ENCODE results near the gene EIF3D.
"Not testable (repeated sequence)": the region's sequence is repeated elsewhere in the genome, so short reads cannot be mapped to it uniquely, and the experiment has no call there.

The EIF3D gene

GRCh38 chr22:36541831-36542411 is 13.0 kb upstream of the EIF3D start:
- no peaks in the 10 kb centered on the region for H3K27me3 ChIP-seq (ENCODE audit: control insufficient read depth, insufficient read depth, low read length)
- no peak overlapping the region for H2AFZ ChIP-seq
- no peak overlapping the region for H3K4me2 ChIP-seq (ENCODE audit: low read length)
- no peaks in the 10 kb centered on the region for H3K79me2 ChIP-seq
- no peak overlapping the region for H3K9ac ChIP-seq
- H3K27ac ChIP-seq, result no peak overlapping the region
- TF ChIP-seq CTCF (IDR thresholded peaks at IDR 0.05), result no peak
- H3K4me1 ChIP-seq, result no peaks in the 10 kb centered on the region
- no peak overlapping the region for H3K4me3 ChIP-seq (ENCODE audit: low read depth, low read length)
- no peaks in the 10 kb centered on the region for H3K36me3 ChIP-seq (ENCODE audit: control insufficient read depth, insufficient read depth, low read length)
- H3K9me3 ChIP-seq (ENCODE audit: control insufficient read depth, low read length), result no peaks in the 10 kb centered on the region

- H2AFZ ChIP-seq, result no peak overlapping the region
- no peaks in the 10 kb centered on the region for H3K4me1 ChIP-seq
- no peaks in the 10 kb centered on the region for H3K36me3 ChIP-seq (ENCODE audit: control insufficient read depth, insufficient read depth, low read length)
- H3K9ac ChIP-seq, result no peak overlapping the region
- H3K79me2 ChIP-seq, result no peaks in the 10 kb centered on the region
- TF ChIP-seq CTCF (IDR thresholded peaks at IDR 0.05), result no peak
- H3K4me2 ChIP-seq (ENCODE audit: low read length), result no peak overlapping the region
- no peak overlapping the region for H3K27ac ChIP-seq
- no peaks in the 10 kb centered on the region for H3K9me3 ChIP-seq (ENCODE audit: control insufficient read depth, low read length)
- H3K27me3 ChIP-seq (ENCODE audit: control insufficient read depth, insufficient read depth, low read length), result no peaks in the 10 kb centered on the region
- H3K4me3 ChIP-seq (ENCODE audit: low read depth, low read length), result no peak overlapping the region
Observed at GRCh38 chr22:36540867-36541642, 12.1 kb upstream of the EIF3D start.

GRCh38 chr22:36538529-36538928 is 9.6 kb upstream of the EIF3D start:
- Histone ChIP-seq H3K27ac (no peak overlapping the region), H3K4me1 (no peaks in the 10 kb centered on the region), H2AFZ (no peak overlapping the region), H3K4me2 (ENCODE audit: low read length) (no peak overlapping the region), H3K4me3 (ENCODE audit: low read depth, low read length) (no peak overlapping the region), H3K9ac (no peak overlapping the region), H3K9me3 (ENCODE audit: control insufficient read depth, low read length) (no peaks in the 10 kb centered on the region), H3K27me3 (ENCODE audit: control insufficient read depth, insufficient read depth, low read length) (no peaks in the 10 kb centered on the region), H3K36me3 (ENCODE audit: control insufficient read depth, insufficient read depth, low read length) (no peaks in the 10 kb centered on the region), H3K79me2 (no peaks in the 10 kb centered on the region)
- TF ChIP-seq CTCF (IDR thresholded peaks at IDR 0.05), result no peak

GRCh38 chr22:36536717-36537116 is 7.8 kb upstream of the EIF3D start:
- H3K4me3 ChIP-seq (ENCODE audit: low read depth, low read length), result no peak overlapping the region
- H3K36me3 ChIP-seq (ENCODE audit: control insufficient read depth, insufficient read depth, low read length), result no peaks in the 10 kb centered on the region
- no peaks in the 10 kb centered on the region for H3K27me3 ChIP-seq (ENCODE audit: control insufficient read depth, insufficient read depth, low read length)
- no peak for TF ChIP-seq CTCF (IDR thresholded peaks at IDR 0.05)
- no peak overlapping the region for H3K4me2 ChIP-seq (ENCODE audit: low read length)
- no peak overlapping the region for H3K9ac ChIP-seq
- H3K4me1 ChIP-seq, result no peaks in the 10 kb centered on the region
- no peaks in the 10 kb centered on the region for H3K9me3 ChIP-seq (ENCODE audit: control insufficient read depth, low read length)
- H3K79me2 ChIP-seq, result no peaks in the 10 kb centered on the region
- H2AFZ ChIP-seq, result no peak overlapping the region
- H3K27ac ChIP-seq, result no peak overlapping the region

- not testable (repeated sequence) for H3K9me3 ChIP-seq (ENCODE audit: control insufficient read depth, low read length); H2AFZ ChIP-seq; H3K4me1 ChIP-seq; H3K27ac ChIP-seq; H3K4me2 ChIP-seq (ENCODE audit: low read length); H3K79me2 ChIP-seq; H3K27me3 ChIP-seq (ENCODE audit: control insufficient read depth, insufficient read depth, low read length); H3K36me3 ChIP-seq (ENCODE audit: control insufficient read depth, insufficient read depth, low read length); H3K9ac ChIP-seq; H3K4me3 ChIP-seq (ENCODE audit: low read depth, low read length)
Observed at GRCh38 chr22:36533320-36533719, 4.4 kb upstream of the EIF3D start.

Data from parathyroid adenoma (tissue), 2 donors.